GM18519 (cell line): Measurements from ENCODE around the gene ATP2B2.

Experiments used
- ATAC-seq: cut with Tn5 transposase; IDR thresholded peaks from one replicate; pipeline ENCODE4 v1.9.1; 2021; ENCODE audit warnings: mild to moderate bottlenecking, moderate library complexity; ENCODE audit not compliant: unreplicated experiment, low FRiP score

The ATP2B2 gene

GRCh38 chr3:10407361-10407760 lies 98.0 kb downstream of the ATP2B2 start:
- ATAC-seq, result no peak

- no peak for ATAC-seq
Observed at GRCh38 chr3:10406414-10406813, 99.0 kb downstream of the ATP2B2 start.

- ATAC-seq, result no peak
Observed at GRCh38 chr3:10405816-10406215, 99.6 kb downstream of the ATP2B2 start.

- ATAC-seq, result no peak
Observed at GRCh38 chr3:10404876-10405275, 100.5 kb downstream of the ATP2B2 start.

- ATAC-seq, result no peak
Observed at GRCh38 chr3:10404377-10404776, 101.0 kb downstream of the ATP2B2 start.

GRCh38 chr3:10401990-10402761 lies 103.2 kb downstream of the ATP2B2 start:
- ATAC-seq, result no peak

- no peak for ATAC-seq
Observed at GRCh38 chr3:10400749-10401495, 104.5 kb downstream of the ATP2B2 start.

- ATAC-seq, result no peak
Observed at GRCh38 chr3:10400050-10400748, 105.2 kb downstream of the ATP2B2 start.

- no peak for ATAC-seq
Observed at GRCh38 chr3:10399634-10400033, 105.8 kb downstream of the ATP2B2 start.

- ATAC-seq, result no peak
Observed at GRCh38 chr3:10398341-10398740, 107.0 kb downstream of the ATP2B2 start.

GRCh38 chr3:10397879-10398278 lies 107.5 kb downstream of the ATP2B2 start:
- ATAC-seq, result no peak

- no peak for ATAC-seq
Observed at GRCh38 chr3:10396931-10397330, 108.5 kb downstream of the ATP2B2 start.

- no peak for ATAC-seq
Observed at GRCh38 chr3:10396083-10396482, 109.3 kb downstream of the ATP2B2 start.

- ATAC-seq, result no peak
Observed at GRCh38 chr3:10395671-10396070, 109.7 kb downstream of the ATP2B2 start.

GRCh38 chr3:10395196-10395595 lies 110.2 kb downstream of the ATP2B2 start:
- ATAC-seq, result no peak

- no peak for ATAC-seq
Observed at GRCh38 chr3:10394491-10395025, 110.8 kb downstream of the ATP2B2 start.

GRCh38 chr3:10393514-10393913 lies 111.9 kb downstream of the ATP2B2 start:
- no peak for ATAC-seq

GRCh38 chr3:10392906-10393461 lies 112.4 kb downstream of the ATP2B2 start:
- no peak for ATAC-seq

GRCh38 chr3:10392244-10392643 lies 113.1 kb downstream of the ATP2B2 start:
- ATAC-seq, result no peak

- no peak for ATAC-seq
Observed at GRCh38 chr3:10391391-10391790, 114.0 kb downstream of the ATP2B2 start.
